Astrocyte of the cerebellum (primary cell): ENCODE data around the gene HPDL.

Experiments used
- DNase-seq: peaks from one replicate; pipeline ENCODE4 v3.0.0-alpha.2; 2011; ENCODE audit warnings: low read depth
- H3K4me3 ChIP-seq: 2 replicates; pipeline ENCODE4 v1.5.1; 2011; ENCODE audit warnings: mild to moderate bottlenecking, low read depth, low read length, moderate library complexity
- in situ Hi-C: cut with HindIII; loops from 2 replicates; pipeline ENCODE4 v1.10.0; 2017; ENCODE audit warnings: low sequenced_read_pairs
- TF ChIP-seq, protein P1 (sequence below): IDR thresholded peaks from 2 replicates; pipeline ENCODE4 v1.5.1; 2012; ENCODE audit warnings: low read length, low read depth, moderate library complexity, mild to moderate bottlenecking; ENCODE audit errors: missing control alignments

HPDL gene

DNA sequence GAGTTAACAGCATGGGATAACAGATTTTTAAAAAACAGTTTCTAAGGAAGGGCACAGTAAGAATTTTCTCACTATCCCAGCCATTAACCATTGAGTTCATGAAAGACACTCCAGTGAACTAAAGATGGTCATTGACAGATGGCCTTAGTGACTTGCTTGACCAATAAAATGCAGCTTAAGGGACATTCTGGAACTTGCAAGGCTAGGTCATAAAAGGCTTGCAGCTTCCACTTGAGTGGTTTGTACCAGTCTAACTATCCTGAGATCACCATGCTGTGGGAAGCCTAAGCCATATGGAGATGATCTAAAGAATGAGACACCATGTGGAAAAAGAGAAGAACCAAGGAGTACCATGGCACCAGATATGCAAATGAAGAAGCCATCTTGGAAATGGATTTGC lies 51.5 kb downstream of the HPDL start:
- TF ChIP-seq, protein P1, sequence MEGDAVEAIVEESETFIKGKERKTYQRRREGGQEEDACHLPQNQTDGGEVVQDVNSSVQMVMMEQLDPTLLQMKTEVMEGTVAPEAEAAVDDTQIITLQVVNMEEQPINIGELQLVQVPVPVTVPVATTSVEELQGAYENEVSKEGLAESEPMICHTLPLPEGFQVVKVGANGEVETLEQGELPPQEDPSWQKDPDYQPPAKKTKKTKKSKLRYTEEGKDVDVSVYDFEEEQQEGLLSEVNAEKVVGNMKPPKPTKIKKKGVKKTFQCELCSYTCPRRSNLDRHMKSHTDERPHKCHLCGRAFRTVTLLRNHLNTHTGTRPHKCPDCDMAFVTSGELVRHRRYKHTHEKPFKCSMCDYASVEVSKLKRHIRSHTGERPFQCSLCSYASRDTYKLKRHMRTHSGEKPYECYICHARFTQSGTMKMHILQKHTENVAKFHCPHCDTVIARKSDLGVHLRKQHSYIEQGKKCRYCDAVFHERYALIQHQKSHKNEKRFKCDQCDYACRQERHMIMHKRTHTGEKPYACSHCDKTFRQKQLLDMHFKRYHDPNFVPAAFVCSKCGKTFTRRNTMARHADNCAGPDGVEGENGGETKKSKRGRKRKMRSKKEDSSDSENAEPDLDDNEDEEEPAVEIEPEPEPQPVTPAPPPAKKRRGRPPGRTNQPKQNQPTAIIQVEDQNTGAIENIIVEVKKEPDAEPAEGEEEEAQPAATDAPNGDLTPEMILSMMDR: no peak
- DNase-seq: no peak
- in situ Hi-C loops: no loop called here
- no peak overlapping the region for H3K4me3 ChIP-seq
